Measurements from ENCODE around the gene GTF2F2. TPM values are rescaled to one million over a fixed set of nuclear protein-coding genes. Genes with fewer than 3 reads are reported as not detected.
"Not testable (repeated sequence)": the region's sequence is repeated elsewhere in the genome, so short reads cannot be mapped to it uniquely, and the experiment has no call there.

The GTF2F2 gene
- total RNA-seq, 1 donor from 2014 or later: 6.4 TPM

DNA sequence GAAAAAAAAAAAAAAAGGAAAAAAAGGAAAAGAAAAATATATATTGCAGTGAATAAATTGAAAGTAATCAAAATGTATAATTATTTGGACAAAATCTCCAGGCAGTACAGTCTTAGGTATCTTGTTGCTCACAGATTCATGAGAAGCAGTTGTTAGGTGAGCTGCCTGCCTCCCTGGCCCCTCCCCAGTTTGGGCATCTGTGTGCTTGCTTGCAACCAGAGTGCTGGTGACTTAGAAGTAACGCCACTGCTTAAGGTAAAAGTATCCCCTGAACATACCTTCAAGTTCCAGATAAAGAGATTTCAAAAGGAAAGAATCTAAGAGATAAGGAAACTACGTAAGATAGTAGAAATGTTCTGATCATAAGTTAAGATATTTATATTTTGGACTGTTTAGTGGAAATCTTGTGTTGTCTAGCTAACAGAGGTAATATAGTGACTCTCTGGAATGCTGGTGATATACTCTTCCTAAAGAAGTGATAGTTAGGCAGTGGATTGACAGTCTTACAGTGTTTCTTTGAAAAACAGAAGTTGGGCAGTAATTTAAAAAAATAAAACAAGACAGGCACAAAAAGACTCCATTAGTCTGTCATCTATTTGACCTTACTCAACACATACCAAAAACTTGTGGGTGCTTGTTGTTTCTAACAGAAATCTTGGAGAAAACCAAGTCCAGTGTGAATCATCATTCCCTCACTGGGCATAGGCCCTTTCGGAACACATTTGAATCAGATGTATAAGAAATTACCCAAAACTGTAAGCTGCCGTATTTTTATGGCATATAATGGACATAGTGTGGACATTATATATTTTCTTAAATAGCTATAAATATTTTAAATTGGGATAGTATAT, 118.9 kb downstream of the GTF2F2 start:
- Histone ChIP-seq H3K36me3 (no peaks in the 10 kb centered on the region), H3K27me3 (no peaks in the 10 kb centered on the region), H3K9me3 (no peaks in the 10 kb centered on the region), H3K4me1 (no peaks in the 10 kb centered on the region), H3K27ac (no peak overlapping the region), H3K4me3 (no peak overlapping the region)
- no peak for DNase-seq (ENCODE audit: low spot score in 2 of 2)
- intact Hi-C loops (cut with DNase I): no loop called here
- TF ChIP-seq, protein P1, sequence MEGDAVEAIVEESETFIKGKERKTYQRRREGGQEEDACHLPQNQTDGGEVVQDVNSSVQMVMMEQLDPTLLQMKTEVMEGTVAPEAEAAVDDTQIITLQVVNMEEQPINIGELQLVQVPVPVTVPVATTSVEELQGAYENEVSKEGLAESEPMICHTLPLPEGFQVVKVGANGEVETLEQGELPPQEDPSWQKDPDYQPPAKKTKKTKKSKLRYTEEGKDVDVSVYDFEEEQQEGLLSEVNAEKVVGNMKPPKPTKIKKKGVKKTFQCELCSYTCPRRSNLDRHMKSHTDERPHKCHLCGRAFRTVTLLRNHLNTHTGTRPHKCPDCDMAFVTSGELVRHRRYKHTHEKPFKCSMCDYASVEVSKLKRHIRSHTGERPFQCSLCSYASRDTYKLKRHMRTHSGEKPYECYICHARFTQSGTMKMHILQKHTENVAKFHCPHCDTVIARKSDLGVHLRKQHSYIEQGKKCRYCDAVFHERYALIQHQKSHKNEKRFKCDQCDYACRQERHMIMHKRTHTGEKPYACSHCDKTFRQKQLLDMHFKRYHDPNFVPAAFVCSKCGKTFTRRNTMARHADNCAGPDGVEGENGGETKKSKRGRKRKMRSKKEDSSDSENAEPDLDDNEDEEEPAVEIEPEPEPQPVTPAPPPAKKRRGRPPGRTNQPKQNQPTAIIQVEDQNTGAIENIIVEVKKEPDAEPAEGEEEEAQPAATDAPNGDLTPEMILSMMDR (IDR thresholded peaks at IDR 0.05): no peak

DNA sequence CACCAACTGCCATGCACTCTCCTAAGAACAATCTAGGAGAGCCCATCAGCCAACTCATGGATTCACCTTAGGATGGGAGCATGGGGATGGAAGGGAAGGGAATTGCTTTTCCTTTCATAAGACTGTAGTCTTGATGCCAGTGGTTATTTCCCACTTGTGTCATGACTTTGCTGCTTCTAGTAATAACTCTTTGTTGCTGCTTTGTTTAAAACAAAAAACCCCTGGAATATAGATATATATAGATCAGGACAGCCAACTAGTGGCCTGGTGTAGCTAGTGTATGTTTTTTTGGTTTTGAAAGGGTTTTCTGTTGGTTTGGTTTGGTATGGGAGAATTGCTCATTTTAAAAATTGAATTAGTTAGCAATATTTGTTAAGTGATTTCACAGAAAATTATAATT, 119.8 kb downstream of the GTF2F2 start:
- no peak for DNase-seq (ENCODE audit: low spot score in 2 of 2)
- TF ChIP-seq, protein P1 (IDR thresholded peaks at IDR 0.05): no peak
- H3K4me1 ChIP-seq: no peaks in the 10 kb centered on the region
- intact Hi-C loops (cut with DNase I): no loop called here
- H3K27ac ChIP-seq: no peak overlapping the region
- no peaks in the 10 kb centered on the region for H3K36me3 ChIP-seq
- no peaks in the 10 kb centered on the region for H3K9me3 ChIP-seq
- no peak overlapping the region for H3K4me3 ChIP-seq
- no peaks in the 10 kb centered on the region for H3K27me3 ChIP-seq

DNA sequence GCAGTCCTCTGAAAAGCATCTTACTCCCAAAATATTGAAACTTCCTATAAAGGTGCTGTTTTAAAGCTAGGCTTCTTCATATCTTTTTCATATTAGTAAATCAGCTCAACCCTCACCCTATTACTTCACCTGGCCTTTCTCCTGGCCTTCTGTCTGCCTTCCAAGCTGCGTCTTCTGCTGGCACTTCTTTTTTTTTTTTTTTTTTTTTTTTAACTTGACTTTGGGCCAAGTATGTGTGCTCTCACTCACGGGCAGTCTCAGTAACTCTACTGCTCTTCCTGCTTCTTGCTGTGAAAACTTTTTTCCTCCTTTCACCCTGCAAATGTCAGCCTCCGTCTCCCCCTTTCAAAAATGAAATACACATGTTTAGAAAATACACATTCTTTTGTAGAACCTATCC, 121.8 kb downstream of the GTF2F2 start:
- no peaks in the 10 kb centered on the region for H3K36me3 ChIP-seq
- no peaks in the 10 kb centered on the region for H3K27me3 ChIP-seq
- no peak overlapping the region for H3K4me3 ChIP-seq
- H3K4me1 ChIP-seq: no peaks in the 10 kb centered on the region
- no peak overlapping the region for H3K27ac ChIP-seq
- intact Hi-C loops (cut with DNase I): no loop called here
- H3K9me3 ChIP-seq: no peaks in the 10 kb centered on the region
- DNase-seq (ENCODE audit: low spot score in 2 of 2): no peak
- TF ChIP-seq, protein P1 (IDR thresholded peaks at IDR 0.05): no peak

DNA sequence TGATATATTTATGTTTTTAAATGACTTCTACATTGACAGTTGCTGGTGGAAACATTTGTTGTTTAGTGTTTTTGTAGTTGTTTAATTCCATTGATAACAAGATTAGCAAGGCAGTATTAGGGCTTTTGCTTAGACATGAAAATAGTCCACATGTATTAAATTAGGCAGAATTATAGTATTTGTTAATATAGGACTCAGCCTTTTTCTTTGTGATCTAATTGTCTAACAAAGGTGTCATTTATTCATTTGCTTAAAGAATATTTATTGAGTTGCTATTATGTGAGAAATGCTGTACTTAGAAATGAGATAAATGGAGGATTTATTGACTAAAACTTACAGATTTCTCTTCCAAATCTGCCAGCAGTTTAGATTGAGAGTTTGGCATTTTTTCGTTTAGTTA, 122.2 kb downstream of the GTF2F2 start:
- no peak overlapping the region for H3K27ac ChIP-seq
- DNase-seq (ENCODE audit: low spot score in 2 of 2): no peak
- no peak overlapping the region for H3K4me3 ChIP-seq
- H3K36me3 ChIP-seq: no peaks in the 10 kb centered on the region
- no peaks in the 10 kb centered on the region for H3K9me3 ChIP-seq
- TF ChIP-seq, protein P1 (IDR thresholded peaks at IDR 0.05): no peak
- intact Hi-C loops (cut with DNase I): no loop called here
- H3K27me3 ChIP-seq: no peaks in the 10 kb centered on the region
- H3K4me1 ChIP-seq: no peaks in the 10 kb centered on the region

DNA sequence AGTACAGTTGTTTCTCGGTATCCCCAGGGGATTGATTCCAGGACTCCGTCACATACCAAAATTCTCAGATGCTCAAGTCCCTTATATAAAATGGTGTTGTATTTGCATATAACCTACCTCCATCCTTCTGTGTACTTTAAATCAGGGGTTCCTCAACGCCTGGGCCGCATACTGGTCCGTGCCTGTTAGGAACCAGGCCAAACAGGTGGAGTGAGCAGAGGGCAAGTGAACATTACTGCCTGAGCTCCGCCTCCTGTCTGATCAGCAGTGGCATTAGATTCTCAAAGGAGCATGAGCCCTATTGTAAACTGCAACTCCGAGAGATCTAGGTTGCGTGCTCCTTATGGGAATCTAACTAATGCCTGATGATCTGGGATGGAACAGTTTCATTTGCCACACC, 122.8 kb downstream of the GTF2F2 start:
- Histone ChIP-seq H3K36me3 (no peaks in the 10 kb centered on the region), H3K27ac (no peak overlapping the region), H3K9me3 (no peaks in the 10 kb centered on the region), H3K4me1 (no peaks in the 10 kb centered on the region), H3K4me3 (no peak overlapping the region), H3K27me3 (no peaks in the 10 kb centered on the region)
- TF ChIP-seq, protein P1 (IDR thresholded peaks at IDR 0.05): no peak
- intact Hi-C loops (cut with DNase I): no loop called here
- DNase-seq (ENCODE audit: low spot score in 2 of 2): no peak

DNA sequence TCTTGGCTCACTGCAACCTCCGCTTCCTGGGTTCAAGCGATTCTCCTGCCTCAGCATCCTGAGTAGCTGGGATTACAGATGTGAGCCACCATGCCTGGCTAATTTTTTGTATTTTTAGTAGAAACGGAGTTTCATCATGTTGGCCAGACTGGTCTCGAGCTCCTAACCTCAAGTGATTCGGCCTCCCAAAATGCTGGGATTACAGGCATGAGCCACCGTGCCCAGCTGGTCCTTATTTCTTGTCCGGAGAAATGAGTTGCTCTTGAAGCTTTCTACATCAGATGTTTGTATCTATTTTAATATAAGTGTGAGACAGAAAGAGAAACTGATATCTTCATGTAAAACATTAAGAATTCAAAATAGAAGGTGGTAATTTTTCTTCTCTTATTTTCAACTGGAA, 124.4 kb downstream of the GTF2F2 start:
- H3K4me1 ChIP-seq; H3K27me3 ChIP-seq; DNase-seq (ENCODE audit: low spot score in 2 of 2); intact Hi-C loops (cut with DNase I); H3K4me3 ChIP-seq; H3K36me3 ChIP-seq; H3K27ac ChIP-seq; H3K9me3 ChIP-seq: not testable (repeated sequence)

All from ascending aorta (tissue), 2 donors.